GM19328 (cell line): ENCODE measurements around the gene AHCY.
"Not testable (repeated sequence)": the region's sequence is repeated elsewhere in the genome, so short reads cannot be mapped to it uniquely, and the experiment has no call there.

Source experiments
- ATAC-seq: cut with Tn5 transposase; IDR thresholded peaks from one replicate; pipeline ENCODE4 v1.9.1; 2021; ENCODE audit warnings: mild to moderate bottlenecking, moderate library complexity; ENCODE audit not compliant: unreplicated experiment

AHCY gene

GRCh38 chr20:34302723-34303533 is at the start of gene AHCY:
Gene AHCY, minus strand, starts transcription at chr20:34303355. Its CDS starts 85 bp downstream, at chr20:34303270.
- ATAC-seq = peak; percentile 88

GRCh38 chr20:34350095-34350494 is 46.9 kb upstream of the AHCY start:
- ATAC-seq = no peak

- no peak for ATAC-seq
These were observed 44.4 kb upstream of the AHCY start for GRCh38 chr20:34347571-34347970.

GRCh38 chr20:34346533-34346865 is 43.3 kb upstream of the AHCY start:
- ATAC-seq = not testable (repeated sequence)

- ATAC-seq = not testable (repeated sequence)
These were observed 42.8 kb upstream of the AHCY start for GRCh38 chr20:34345839-34346532.

GRCh38 chr20:34345402-34345736 is 42.2 kb upstream of the AHCY start:
- ATAC-seq = no peak

- no peak for ATAC-seq
These were observed 41.1 kb upstream of the AHCY start for GRCh38 chr20:34344238-34344637.

- ATAC-seq = no peak
These were observed 40.5 kb upstream of the AHCY start for GRCh38 chr20:34343458-34344211.

- ATAC-seq = not testable (repeated sequence)
These were observed 38.0 kb upstream of the AHCY start for GRCh38 chr20:34341199-34341598.

GRCh38 chr20:34340726-34341125 is 37.6 kb upstream of the AHCY start:
- not testable (repeated sequence) for ATAC-seq

- ATAC-seq = no peak
These were observed 35.0 kb upstream of the AHCY start for GRCh38 chr20:34337982-34338726.

GRCh38 chr20:34337544-34337943 is 34.4 kb upstream of the AHCY start:
- no peak for ATAC-seq

- ATAC-seq = no peak
These were observed 31.7 kb upstream of the AHCY start for GRCh38 chr20:34334654-34335407.

GRCh38 chr20:34333786-34334185 is 30.6 kb upstream of the AHCY start:
- no peak for ATAC-seq

- no peak for ATAC-seq
These were observed 29.2 kb upstream of the AHCY start for GRCh38 chr20:34332262-34332920.

GRCh38 chr20:34331838-34332237 is 28.7 kb upstream of the AHCY start:
- no peak for ATAC-seq

- ATAC-seq = not testable (repeated sequence)
These were observed 27.8 kb upstream of the AHCY start for GRCh38 chr20:34330861-34331544.

GRCh38 chr20:34328928-34329677 is 25.9 kb upstream of the AHCY start:
- no peak for ATAC-seq
